ENCODE data around the gene HCRTR1.

DNA sequence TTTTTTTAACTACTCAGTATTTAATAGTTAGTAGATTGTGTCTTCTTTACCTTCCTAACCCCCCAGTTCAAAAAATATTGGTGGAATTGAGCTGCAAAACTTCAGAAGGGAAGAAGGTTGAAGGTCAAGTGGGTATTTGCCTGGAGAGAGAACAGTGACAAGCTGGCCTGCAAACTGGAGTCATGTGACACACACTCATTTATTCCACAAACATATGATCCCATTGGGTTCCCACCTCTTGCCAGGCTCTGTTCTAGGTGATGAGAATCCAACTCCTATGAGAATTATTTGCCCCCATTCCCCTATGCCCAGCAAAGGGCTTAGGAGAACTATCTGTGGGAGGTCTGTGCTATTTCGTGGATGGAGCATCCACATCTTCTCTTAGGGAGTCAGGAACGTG lies 30.7 kb downstream of the HCRTR1 start:
- TF ChIP-seq, protein P1, sequence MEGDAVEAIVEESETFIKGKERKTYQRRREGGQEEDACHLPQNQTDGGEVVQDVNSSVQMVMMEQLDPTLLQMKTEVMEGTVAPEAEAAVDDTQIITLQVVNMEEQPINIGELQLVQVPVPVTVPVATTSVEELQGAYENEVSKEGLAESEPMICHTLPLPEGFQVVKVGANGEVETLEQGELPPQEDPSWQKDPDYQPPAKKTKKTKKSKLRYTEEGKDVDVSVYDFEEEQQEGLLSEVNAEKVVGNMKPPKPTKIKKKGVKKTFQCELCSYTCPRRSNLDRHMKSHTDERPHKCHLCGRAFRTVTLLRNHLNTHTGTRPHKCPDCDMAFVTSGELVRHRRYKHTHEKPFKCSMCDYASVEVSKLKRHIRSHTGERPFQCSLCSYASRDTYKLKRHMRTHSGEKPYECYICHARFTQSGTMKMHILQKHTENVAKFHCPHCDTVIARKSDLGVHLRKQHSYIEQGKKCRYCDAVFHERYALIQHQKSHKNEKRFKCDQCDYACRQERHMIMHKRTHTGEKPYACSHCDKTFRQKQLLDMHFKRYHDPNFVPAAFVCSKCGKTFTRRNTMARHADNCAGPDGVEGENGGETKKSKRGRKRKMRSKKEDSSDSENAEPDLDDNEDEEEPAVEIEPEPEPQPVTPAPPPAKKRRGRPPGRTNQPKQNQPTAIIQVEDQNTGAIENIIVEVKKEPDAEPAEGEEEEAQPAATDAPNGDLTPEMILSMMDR (IDR thresholded peaks at IDR 0.05), result no peak
- TF ChIP-seq POLR2A (IDR thresholded peaks at IDR 0.05), result no peak
